NCI-H2196 treated with DMSO at 0.1 percent for 48 hours (cell line): ENCODE results near the gene S100A10.

Experiments used
- DNase-seq: peaks from one replicate; lab custom pipeline; 2025; ENCODE audit not compliant: unreplicated experiment; lab: John Stamatoyannopoulos, UW

Gene S100A10

GRCh38 chr1:151988405-151988923, 5.2 kb downstream of the S100A10 start:
- no peak for DNase-seq

DNA sequence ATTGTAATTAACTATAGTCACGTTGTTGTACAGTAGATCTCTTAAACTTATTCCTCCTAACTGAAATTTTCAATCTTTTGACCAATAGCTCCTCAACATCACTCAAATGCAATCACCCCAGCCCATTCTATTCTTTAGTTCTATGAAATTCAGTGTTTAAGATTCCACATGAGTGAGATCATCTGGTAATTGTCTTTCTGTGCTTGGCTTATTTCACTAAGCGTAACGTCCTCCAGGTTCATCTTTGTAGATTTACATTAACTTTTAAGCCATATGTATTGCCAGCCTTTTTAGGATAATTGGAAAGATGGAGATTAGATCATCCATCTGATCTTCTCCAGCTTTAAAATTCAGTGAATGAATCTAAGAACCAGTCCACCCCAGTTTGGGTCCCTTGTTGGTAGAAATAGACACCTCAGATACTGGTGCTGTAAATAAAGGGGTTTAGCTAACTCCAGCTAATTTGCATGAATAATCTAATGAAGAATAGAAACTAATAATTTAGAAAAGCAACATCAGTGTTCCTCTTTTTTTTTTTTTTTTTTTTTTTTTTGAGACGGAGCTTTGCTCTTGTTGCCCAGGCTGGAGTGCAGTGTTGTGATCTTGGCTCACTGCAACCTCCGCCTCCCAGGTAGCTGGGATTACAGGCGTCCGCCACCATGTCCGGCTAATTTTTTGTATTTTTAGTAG, 7.0 kb downstream of the S100A10 start:
- no peak for DNase-seq

DNA sequence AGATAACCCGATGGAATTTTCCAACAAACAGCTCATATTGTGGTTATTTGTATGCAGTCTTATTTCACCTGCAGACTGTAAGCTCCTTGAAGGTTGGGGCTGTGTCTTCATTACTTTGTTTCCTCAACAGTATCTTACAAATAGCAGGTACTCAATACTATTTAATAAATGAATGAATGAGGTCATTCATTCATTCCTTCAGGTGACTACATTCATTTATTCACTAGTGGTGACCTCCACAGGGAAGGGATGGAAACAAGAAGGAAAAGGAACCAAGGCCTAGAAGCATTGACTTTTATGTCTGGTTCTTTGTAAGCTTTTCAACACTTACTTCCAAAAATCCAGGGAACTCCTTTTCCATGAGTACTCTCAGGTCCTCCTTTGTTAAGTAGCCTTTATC, 7.9 kb downstream of the S100A10 start:
- DNase-seq = no peak

- DNase-seq = no peak
Measured at GRCh38 chr1:151985270-151985669, 8.4 kb downstream of the S100A10 start.

- DNase-seq = no peak
Measured at GRCh38 chr1:151984313-151984956, 9.2 kb downstream of the S100A10 start.

- no peak for DNase-seq
Measured at GRCh38 chr1:151982300-151983005, 11.2 kb downstream of the S100A10 start.

- DNase-seq = no peak
Measured at GRCh38 chr1:151981178-151981525, 12.5 kb downstream of the S100A10 start.

DNA sequence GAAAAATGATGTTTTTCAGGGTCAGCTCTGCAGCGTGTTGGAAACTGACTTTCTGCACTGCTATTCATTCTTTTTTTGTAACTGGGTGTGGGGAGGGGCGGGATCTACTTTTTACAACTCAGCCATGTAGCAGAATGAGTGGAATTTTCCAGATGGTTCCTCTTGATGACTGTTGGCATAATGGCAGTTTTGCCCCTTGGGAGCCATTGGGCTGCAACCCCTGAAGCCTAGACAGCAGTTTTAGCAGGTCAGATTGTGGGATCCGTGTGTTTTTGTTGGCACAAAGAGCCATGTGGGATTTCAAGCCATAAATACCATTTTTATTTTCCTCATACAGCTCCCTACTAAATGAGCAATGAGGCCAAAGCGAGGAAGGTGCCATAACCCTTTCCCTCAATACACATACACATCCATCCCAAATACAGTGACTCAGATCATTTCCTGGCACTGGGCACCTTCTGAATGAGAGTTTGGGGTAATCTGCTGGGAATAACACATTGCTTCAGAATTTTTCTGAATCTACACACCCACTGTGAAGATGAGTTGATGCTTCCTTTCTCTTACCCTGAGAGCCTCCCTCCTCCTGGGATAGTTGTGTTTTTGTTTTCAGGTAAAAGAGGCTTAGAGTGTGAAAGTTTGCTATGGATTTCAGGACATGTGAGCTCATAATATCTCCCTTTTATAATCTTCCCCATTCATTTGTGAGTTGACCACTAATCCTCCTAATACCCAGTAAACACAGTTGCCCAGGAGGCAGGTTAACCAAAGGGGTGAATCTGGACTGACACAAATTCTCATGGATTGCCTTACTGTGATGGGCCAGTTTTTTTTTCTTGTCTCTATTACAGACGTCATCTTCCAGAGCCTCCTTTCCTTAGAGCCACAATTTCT, 13.1 kb downstream of the S100A10 start:
- no peak for DNase-seq

DNA sequence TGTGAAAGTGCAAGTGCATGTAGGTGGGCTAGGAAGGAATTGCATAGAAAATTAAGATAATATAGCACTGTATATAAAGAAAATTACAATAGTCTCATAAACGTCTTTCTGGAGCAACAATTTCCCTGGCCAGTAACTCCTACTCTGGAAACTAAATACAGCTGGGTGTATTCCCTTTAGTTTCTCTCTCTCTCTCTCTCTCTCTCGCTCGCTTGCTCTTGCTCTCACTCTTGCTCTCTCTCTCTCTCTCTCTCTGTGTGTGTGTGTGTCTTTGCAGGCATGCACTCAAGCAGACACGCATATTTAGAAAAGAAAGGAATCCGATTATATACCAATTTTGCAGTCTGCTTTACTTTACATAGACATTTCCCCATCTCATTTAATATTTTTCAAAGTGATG, 14.7 kb downstream of the S100A10 start:
- DNase-seq = no peak

DNA sequence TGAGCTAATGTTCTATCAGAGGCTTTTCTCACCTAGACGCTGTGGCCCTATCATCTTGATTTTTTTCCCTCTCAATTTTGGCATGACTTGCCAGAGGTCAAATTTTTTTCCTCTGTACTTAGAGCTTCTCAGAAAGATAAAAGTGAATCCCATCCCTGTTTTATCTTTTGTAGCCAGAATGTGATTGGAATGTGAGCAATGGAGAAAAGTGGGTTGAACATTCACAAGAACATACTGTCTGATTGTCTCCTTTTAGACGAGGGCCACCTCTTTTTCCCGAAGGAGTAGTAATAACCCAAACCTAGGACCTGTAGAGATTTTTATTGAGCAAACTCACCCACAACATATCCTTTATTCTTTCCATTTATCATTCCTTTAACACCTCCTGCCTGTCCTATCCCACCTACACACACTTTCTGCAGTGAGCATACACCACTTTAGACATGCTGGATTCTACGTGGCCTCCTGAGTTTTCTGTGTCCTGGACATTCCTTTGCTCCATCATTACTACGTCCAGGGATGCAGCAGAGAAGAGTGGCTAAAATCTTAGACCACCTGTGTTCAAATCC, 15.9 kb downstream of the S100A10 start:
- no peak for DNase-seq

DNA sequence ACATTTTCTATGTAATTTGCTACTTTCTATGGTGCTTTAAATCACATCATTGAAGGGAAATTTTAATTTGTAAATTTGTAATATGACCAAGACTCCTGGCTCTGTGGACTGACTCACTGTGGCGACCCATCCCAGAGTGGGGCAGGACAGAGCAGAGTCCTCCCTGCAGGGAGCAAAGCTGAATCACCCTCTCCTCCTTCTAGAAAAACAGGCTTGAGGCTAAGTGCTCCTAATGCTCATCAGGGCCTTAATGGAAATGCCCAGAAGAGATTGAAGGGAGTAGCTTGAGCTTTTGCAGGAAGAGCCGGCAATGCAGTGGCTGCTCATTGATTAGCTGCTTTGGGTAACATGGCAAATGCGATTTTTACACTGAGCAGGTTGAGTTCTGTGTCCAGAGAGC, 16.8 kb downstream of the S100A10 start:
- no peak for DNase-seq

DNA sequence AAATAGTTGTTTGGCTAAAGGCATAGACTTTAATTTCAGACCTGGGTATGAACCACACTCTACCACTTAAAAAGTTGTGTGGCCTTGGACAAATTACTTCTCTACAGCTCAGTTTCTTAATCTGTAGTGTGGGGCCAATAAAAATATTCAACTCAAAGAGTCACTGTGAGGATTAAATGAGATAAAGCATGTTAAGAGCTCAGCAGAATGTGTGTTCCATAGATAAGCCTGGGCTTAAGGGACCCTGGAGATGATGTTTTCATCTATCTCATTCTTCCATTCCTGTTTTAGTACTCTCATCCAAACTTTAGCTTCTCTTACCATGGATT, 17.7 kb downstream of the S100A10 start:
- DNase-seq = no peak

DNA sequence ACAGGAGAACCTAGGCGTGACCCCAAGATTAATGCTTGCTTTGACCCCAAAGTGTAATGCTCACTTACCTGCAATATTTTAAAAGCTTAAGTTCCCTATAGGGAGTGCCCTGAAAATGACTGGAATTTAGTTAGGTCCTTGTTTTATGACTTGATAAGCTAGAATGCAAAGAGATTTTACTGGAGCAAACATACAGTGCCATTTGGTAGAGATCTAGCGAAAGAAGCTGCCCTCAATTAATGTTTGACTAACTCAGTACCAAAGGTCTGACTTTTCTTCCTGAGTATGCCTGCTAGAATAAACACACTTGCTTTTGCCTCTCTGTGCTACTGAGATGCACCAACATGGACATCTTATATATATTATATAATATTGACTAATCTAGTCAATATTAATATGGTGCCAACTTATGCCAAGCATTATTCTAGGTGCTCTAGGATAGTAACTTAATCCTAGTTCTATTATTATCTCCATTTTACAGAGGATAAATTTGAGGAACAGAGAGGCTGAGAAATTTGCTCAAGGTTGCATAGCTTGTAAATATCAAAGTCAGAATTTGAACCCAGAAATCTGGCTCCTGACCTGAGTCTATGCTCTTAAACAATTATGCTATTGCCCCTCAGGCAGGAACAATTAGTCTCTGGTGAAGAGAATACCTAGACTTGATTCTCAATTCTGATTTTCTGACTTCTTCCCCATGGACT, 18.2 kb downstream of the S100A10 start:
- DNase-seq = no peak

DNA sequence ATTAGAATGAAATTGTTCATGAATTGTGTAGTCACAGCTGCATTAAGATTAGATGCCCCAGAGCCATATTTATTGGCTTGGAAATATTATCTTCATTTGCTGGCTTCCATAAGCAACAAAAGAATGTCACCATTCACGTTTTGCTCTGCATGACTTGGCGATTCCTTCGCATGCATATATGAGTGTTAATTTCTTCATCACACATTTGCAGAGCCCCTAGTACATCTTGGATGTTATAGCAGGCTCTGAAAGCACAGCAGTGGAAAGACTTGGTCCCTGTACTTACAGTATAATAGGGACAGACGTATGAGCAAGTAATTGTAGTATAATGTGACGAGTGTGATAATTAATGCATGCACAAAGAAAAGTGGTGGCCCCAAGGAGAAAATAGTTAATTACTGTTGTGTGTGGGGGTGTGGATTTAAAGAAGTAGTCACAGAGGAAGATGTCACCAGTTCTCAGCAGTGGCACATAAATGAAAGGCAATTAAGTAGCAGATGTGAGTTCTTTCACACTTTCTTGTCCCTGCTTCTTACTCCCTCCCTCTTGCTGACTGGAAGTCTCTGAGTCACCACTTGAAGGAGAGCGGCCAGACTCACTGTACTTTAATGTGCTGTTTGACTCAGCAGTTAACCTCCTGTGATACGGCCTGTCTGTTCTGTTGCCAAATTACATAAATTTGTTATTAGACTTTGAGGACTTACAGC, 21.0 kb downstream of the S100A10 start:
- no peak for DNase-seq

DNA sequence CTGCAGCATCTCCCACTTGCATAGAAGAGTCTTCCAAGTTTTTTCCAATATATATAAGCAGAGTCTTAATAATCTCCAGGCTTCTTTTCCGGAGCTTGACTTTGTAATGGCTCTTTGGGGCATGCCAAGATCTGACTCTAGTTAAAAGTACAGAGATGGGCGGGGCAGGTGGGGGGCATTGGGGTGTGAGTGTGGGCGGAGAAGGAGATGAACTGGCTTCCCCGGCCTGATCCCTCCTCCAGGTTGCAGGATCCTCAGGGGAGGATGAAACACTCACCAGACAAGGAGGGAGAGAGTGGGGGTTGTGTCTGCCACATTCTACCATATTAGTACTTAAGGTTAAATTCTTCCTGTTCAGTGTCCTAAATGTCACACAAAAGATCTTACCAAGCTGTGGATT, 23.0 kb downstream of the S100A10 start:
- DNase-seq = no peak

DNA sequence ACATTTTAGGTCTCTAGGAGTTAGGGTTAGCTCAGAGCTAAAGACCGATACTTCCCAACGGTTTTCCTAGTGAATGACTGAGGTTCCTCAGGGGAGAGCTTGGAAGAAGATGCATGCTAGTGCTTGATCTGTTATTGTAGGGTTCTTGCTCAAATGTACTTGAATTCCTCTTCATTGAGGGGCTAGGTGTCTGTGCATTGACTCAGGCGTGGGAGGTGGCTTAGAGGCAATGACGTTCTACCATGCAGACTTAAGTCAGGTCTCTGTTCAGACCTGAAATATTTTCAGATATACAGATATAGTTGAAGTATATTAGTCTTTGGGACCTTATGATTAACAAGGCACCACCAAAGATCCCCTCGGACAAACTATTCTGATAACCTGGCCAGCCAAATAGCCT, 23.5 kb downstream of the S100A10 start:
- no peak for DNase-seq

DNA sequence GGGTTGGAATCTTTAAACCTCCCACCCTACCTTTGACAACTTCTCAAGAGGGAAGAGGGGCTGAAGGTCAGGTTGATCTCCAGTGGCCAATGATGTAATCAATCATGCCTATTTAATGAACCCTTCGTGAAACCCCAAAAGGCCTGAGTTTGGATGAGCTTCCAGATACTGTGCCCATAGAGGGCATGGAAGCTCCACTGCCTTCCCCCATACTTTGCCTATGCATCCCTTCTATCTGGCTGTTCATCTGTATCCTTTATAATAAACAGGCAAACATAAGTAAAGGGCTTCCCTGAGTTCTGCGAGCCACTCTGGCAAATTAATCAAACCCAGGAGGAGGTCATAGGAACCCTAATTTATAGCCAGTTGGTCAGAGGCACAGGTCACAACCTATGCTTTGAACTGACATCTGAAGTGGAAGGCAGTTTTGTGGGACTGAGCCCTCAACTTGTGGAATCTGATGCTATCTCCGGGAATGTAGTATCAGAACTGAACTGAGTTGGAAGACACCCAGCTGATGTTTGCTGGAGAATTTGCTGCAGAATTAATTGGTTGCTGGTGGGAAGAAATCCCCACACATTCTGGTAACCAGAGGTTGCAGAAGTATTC, 24.8 kb downstream of the S100A10 start:
- DNase-seq = no peak

DNA sequence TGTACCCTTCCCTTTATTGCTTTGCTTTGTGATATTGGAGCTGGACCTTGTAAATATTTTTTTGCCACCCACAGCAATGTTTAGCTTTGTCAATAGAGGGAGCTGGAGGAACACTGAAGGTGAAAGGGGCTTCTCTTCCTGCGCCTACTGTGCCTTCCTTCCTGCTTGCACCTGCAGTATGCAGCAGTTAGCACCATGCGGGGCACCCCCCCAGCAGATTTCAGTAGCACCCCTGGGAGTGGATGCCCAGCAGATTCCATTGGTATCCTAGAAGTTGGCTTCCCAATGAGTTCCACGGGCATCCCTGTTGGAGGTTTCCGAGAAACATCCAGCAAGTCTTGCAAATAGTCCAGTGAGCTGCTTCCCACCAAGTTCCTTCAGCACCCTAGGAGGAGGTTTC, 25.6 kb downstream of the S100A10 start:
- DNase-seq = no peak

- DNase-seq = no peak
Measured at GRCh38 chr1:151967091-151967490, 26.6 kb downstream of the S100A10 start.
